HG02759 (cell line): ENCODE results near the gene DAP.
"Not testable (repeated sequence)": the region's sequence is repeated elsewhere in the genome, so short reads cannot be mapped to it uniquely, and the experiment has no call there.

ENCODE experiments used
- ATAC-seq: cut with Tn5 transposase; IDR thresholded peaks from one replicate; pipeline ENCODE4 v1.9.1; 2021; ENCODE audit warnings: mild to moderate bottlenecking, moderate library complexity; ENCODE audit not compliant: unreplicated experiment

The DAP gene

GRCh38 chr5:10761185-10761932, at the start of gene DAP:
Gene DAP, minus strand, starts transcription at chr5:10761234. Its CDS starts 166 bp downstream, at chr5:10761068.
- peak; percentile 85 for ATAC-seq

- no peak for ATAC-seq
Observed at GRCh38 chr5:10808347-10809226, 47.6 kb upstream of the DAP start.

GRCh38 chr5:10801931-10802666, 41.1 kb upstream of the DAP start:
- no peak for ATAC-seq

- ATAC-seq, result no peak
Observed at GRCh38 chr5:10800852-10801251, 39.8 kb upstream of the DAP start.

GRCh38 chr5:10797261-10797660, 36.2 kb upstream of the DAP start:
- no peak for ATAC-seq

GRCh38 chr5:10793785-10794184, 32.8 kb upstream of the DAP start:
- no peak for ATAC-seq

GRCh38 chr5:10792336-10792735, 31.3 kb upstream of the DAP start:
- ATAC-seq, result no peak

GRCh38 chr5:10789726-10790125, 28.7 kb upstream of the DAP start:
- ATAC-seq, result no peak

- ATAC-seq, result no peak
Observed at GRCh38 chr5:10789021-10789420, 28.0 kb upstream of the DAP start.

- no peak for ATAC-seq
Observed at GRCh38 chr5:10788358-10788757, 27.3 kb upstream of the DAP start.

GRCh38 chr5:10786835-10787234, 25.8 kb upstream of the DAP start:
- ATAC-seq, result no peak

- not testable (repeated sequence) for ATAC-seq
Observed at GRCh38 chr5:10780208-10780607, 19.2 kb upstream of the DAP start.

- no peak for ATAC-seq
Observed at GRCh38 chr5:10779592-10779991, 18.6 kb upstream of the DAP start.

GRCh38 chr5:10778179-10778910, 17.3 kb upstream of the DAP start:
- no peak for ATAC-seq

- ATAC-seq, result peak; percentile 72
Observed at GRCh38 chr5:10775646-10776045, 14.6 kb upstream of the DAP start.

- ATAC-seq, result no peak
Observed at GRCh38 chr5:10772901-10773585, 12.0 kb upstream of the DAP start.

- ATAC-seq, result no peak
Observed at GRCh38 chr5:10768328-10768899, 7.4 kb upstream of the DAP start.

GRCh38 chr5:10762776-10763500, 1.9 kb upstream of the DAP start:
- no peak for ATAC-seq
